Measurements from ENCODE around the gene KDM4E. TPM values are rescaled to one million over a fixed set of nuclear protein-coding genes. Genes with fewer than 3 reads are reported as not detected.
A peak's percentile ranks its signal among the peaks of the same experiment; 100 is the strongest.

Gene KDM4E
- total and polyA plus RNA-seq, 9 of the 15 experiments (the other 6 are each of a cell fraction or from before 2014, with no cell fraction given) = 0.04 TPM; not detected in 8

GRCh38 chr11:94975599-94975998, 49.5 kb upstream of the KDM4E start:
- WGBS (ENCODE audit: insufficient coverage, low coverage, missing lambda C conversion rate) = 71% methylated on average over 1 of the region's 1 CpG

GRCh38 chr11:94987378-94987777, 37.7 kb upstream of the KDM4E start:
- Histone ChIP-seq H2AFZ (ENCODE audit: low read depth, low read length) (no peak overlapping the region), H3K9me1 (ENCODE audit: control insufficient read depth, insufficient read depth, low read length) (no peaks in the 10 kb centered on the region), H3K9ac (ENCODE audit: insufficient read depth in 1 of 2, low read depth in 2 of 2, low read length in 2 of 2) (no peak overlapping the region), H3K4me3 (no peak overlapping the region), H3K4me1 (replicated peaks in 1 of 2; ENCODE audit: control insufficient read depth in 2 of 2, insufficient read depth in 2 of 2, low read length in 2 of 2) (no peaks in the 10 kb centered on the region), H3K9me3 (replicated peaks; ENCODE audit: control insufficient read depth, insufficient read depth, low read depth, low read length) (no peaks in the 10 kb centered on the region), H3K4me2 (ENCODE audit: insufficient read depth, low read length) (no peak overlapping the region), H3K27me3 (ENCODE audit: control insufficient read depth in 2 of 2, insufficient read depth in 2 of 2, low read length in 2 of 2) (0 out of 5 replicates have a peak, but pooled peaks cover 0 to 2% of the 10 kb centered on the region in 2 experiments), H3K79me2 (ENCODE audit: control insufficient read depth, insufficient read depth, low read length) (no peaks in the 10 kb centered on the region), H3K27ac (ENCODE audit: extremely low read depth, low read depth, low read length) (no peak overlapping the region), H4K20me1 (replicated peaks; ENCODE audit: control insufficient read depth, insufficient read depth, low read length) (no peaks in the 10 kb centered on the region), H3K36me3 (ENCODE audit: control insufficient read depth, insufficient read depth, low read length) (no peaks in the 10 kb centered on the region)
- 5% methylated on average over 4 of the region's 4 CpGs for WGBS (ENCODE audit: insufficient coverage, low coverage, missing lambda C conversion rate)
- POLR2A ChIA-PET = no interaction called here
- intact Hi-C loops (cut with micrococcal nuclease) (no loop called here), in situ Hi-C loops (cut with MboI) (no loop called here)
- DNase-seq (ENCODE audit: extremely low read depth in 1 of 4, low spot score in 3 of 4) = no peak
- ATAC-seq = no peak
- no TSS peak for BruUV-seq (replicated peaks)
- FAIRE-seq = no peak
- CTCF ChIA-PET (ENCODE audit: low intra/inter-chr PET ratio) = no interaction called here
- TF ChIP-seq GTF2A2 (tag; IDR thresholded peaks at IDR 0.05) = no peak
- TF ChIP-seq ATF1 (CRISPR knock-in tag; IDR thresholded peaks at IDR 0.05) = no peak
- TF ChIP-seq ATF1 (tag; IDR thresholded peaks at IDR 0.05) = no peak
- no peak for TF ChIP-seq TFAM (CRISPR knock-in tag; conservative IDR thresholded peaks at IDR 0.05)
- TF ChIP-seq ZNF318 (IDR thresholded peaks at IDR 0.05; ENCODE audit: borderline replicate concordance in 1 of 2, low read depth in 1 of 2) = no peak
- no peak for TF ChIP-seq FOXP1 (CRISPR knock-in tag; IDR thresholded peaks at IDR 0.05)

More at GRCh38 chr11:94975599-94975998, 49.5 kb upstream of the KDM4E start:
- Histone ChIP-seq H3K79me2 (ENCODE audit: control insufficient read depth, insufficient read depth, low read length) (peaks cover 19% of the 10 kb centered on the region), H3K27ac (ENCODE audit: extremely low read depth, low read depth, low read length) (no peak overlapping the region), H3K4me1 (replicated peaks in 1 of 2; ENCODE audit: control insufficient read depth in 2 of 2, insufficient read depth in 2 of 2, low read length in 2 of 2) (peaks cover 0 to 8% of the 10 kb centered on the region in 2 experiments; a peak in 2 of 5 replicates), H3K9ac (ENCODE audit: insufficient read depth in 1 of 2, low read depth in 2 of 2, low read length in 2 of 2) (no peak overlapping the region), H3K9me3 (replicated peaks; ENCODE audit: control insufficient read depth, insufficient read depth, low read depth, low read length) (no peaks in the 10 kb centered on the region), H3K4me2 (ENCODE audit: insufficient read depth, low read length) (no peak overlapping the region), H3K27me3 (ENCODE audit: control insufficient read depth in 2 of 2, insufficient read depth in 2 of 2, low read length in 2 of 2) (no peaks in the 10 kb centered on the region), H3K36me3 (ENCODE audit: control insufficient read depth, insufficient read depth, low read length) (peaks cover 18% of the 10 kb centered on the region), H2AFZ (ENCODE audit: low read depth, low read length) (no peak overlapping the region), H3K9me1 (ENCODE audit: control insufficient read depth, insufficient read depth, low read length) (no peaks in the 10 kb centered on the region), H3K4me3 (no peak overlapping the region), H4K20me1 (replicated peaks; ENCODE audit: control insufficient read depth, insufficient read depth, low read length) (no peaks in the 10 kb centered on the region)
- ATAC-seq = no peak
- TF ChIP-seq ZNF24 (IDR thresholded peaks at IDR 0.05) (peak; percentile 95), BACH1 (tag; IDR thresholded peaks at IDR 0.05) (no peak)
- no peak for DNase-seq (ENCODE audit: extremely low read depth in 1 of 4, low spot score in 3 of 4)
- FAIRE-seq = no peak
- intact Hi-C loops (cut with micrococcal nuclease) = loop anchor here (10.0 kb wide), 1 partner anchor 61 kb away; no protein-coding TSS in a partner anchor
- BruUV-seq (replicated peaks) = no TSS peak
- ChIA-PET CTCF (ENCODE audit: low intra/inter-chr PET ratio) (no interaction called here), POLR2A (interaction anchor here (1.1 kb wide), 1 partner anchor 86 kb away, joined by 4 read pairs; no protein-coding TSS in a partner anchor)
- in situ Hi-C loops (cut with MboI) = no loop called here

All from K562 (cell line).